Liver (tissue), 9 donors: Measurements from ENCODE around the gene NUDT6. TPM values are rescaled to one million over a fixed set of nuclear protein-coding genes. Genes with fewer than 3 reads are reported as not detected.
A peak's percentile ranks its signal among the peaks of the same experiment; 100 is the strongest.

ENCODE experiments used
- DNase-seq: peaks from one replicate; pipeline ENCODE4 v3.0.0-alpha.2; 2017; ENCODE audit warnings: low spot score
- H3K27ac ChIP-seq, 2 donors: one replicate each; pipeline ENCODE4 v1.7.0; 2013; ENCODE audit warnings: inconsistent platforms in 2 of 2, low read length in 2 of 2, control low read depth in 1 of 2, low read depth in 1 of 2, mild to moderate bottlenecking in 1 of 2
- H3K27me3 ChIP-seq, 4 donors: one replicate each; pipeline versions ENCODE4 v1.6.1 to v1.7.0; 2013; ENCODE audit warnings: low read length in 3 of 4, inconsistent platforms in 1 of 4, mild to moderate bottlenecking in 1 of 4, moderate library complexity in 1 of 4; ENCODE audit not compliant: control insufficient read depth in 4 of 4, insufficient read depth in 4 of 4
- H3K36me3 ChIP-seq, 4 donors: one replicate each; pipeline versions ENCODE4 v1.6.1 to v1.7.0; 2013; ENCODE audit warnings: low read length in 3 of 4, mild to moderate bottlenecking in 3 of 4, low read depth in 1 of 4, moderate library complexity in 1 of 4; ENCODE audit not compliant: control insufficient read depth in 4 of 4, insufficient read depth in 3 of 4
- H3K4me1 ChIP-seq, 4 donors: one replicate each; pipeline versions ENCODE4 v1.6.1 to v1.7.0; 2013; ENCODE audit warnings: low read length in 3 of 4, mild to moderate bottlenecking in 3 of 4, moderate library complexity in 1 of 4; ENCODE audit not compliant: control insufficient read depth in 4 of 4, insufficient read depth in 4 of 4
- H3K4me3 ChIP-seq, 3 donors: one replicate each; pipeline versions ENCODE4 v1.6.1 to v1.7.0; 2013; ENCODE audit warnings: low read length in 3 of 3, control low read depth in 1 of 3, low read depth in 1 of 3, mild to moderate bottlenecking in 1 of 3
- H3K9ac ChIP-seq, 2 donors: one replicate each; pipeline ENCODE4 v1.7.0; 2013; ENCODE audit warnings: low read length in 2 of 2, mild to moderate bottlenecking in 2 of 2, moderate library complexity in 2 of 2, control low read depth in 1 of 2, low read depth in 1 of 2
- H3K9me3 ChIP-seq, 4 donors: one replicate each; pipeline versions ENCODE4 v1.6.1 to v1.7.0; 2013; ENCODE audit warnings: low read length in 3 of 4; ENCODE audit not compliant: control insufficient read depth in 4 of 4
- ATF3 ChIP-seq: IDR thresholded peaks from 2 replicates; pipeline ENCODE4 v1.6.1; 2016; ENCODE audit warnings: antibody characterized with exemption
- CTCF ChIP-seq: fragments of 150-350 bp; IDR thresholded peaks from 2 replicates; pipeline ENCODE4 v1.5.1; 2017; ENCODE audit warnings: improper control_type of control experiment, low read depth, low read length; ENCODE audit not compliant: missing input control
- EGR1 ChIP-seq, 2 donors: IDR thresholded peaks; 2 replicates each; pipeline ENCODE4 v1.6.1; 2016 to 2018; ENCODE audit warnings: antibody characterized with exemption in 2 of 2, low read depth in 2 of 2
- FOXA1 ChIP-seq: IDR thresholded peaks from 2 replicates; pipeline ENCODE4 v1.6.1; 2016; ENCODE audit warnings: antibody characterized with exemption
- FOXA2 ChIP-seq: IDR thresholded peaks from 2 replicates; pipeline ENCODE4 v1.6.1; 2016; ENCODE audit warnings: antibody characterized with exemption
- GABPA ChIP-seq, 2 donors: IDR thresholded peaks in 1 of 2; conservative IDR thresholded peaks in 1 of 2; 2 replicates each; pipeline ENCODE4 v1.6.1; 2016; ENCODE audit warnings: antibody characterized with exemption in 2 of 2, mild to moderate bottlenecking in 1 of 2, moderate library complexity in 1 of 2
- HNF4A ChIP-seq, 2 donors: conservative IDR thresholded peaks; 2 replicates each; pipeline ENCODE4 v1.6.1; 2016; ENCODE audit warnings: antibody characterized with exemption in 2 of 2, mild to moderate bottlenecking in 2 of 2
- HNF4G ChIP-seq: IDR thresholded peaks from 2 replicates; pipeline ENCODE4 v1.6.1; 2016; ENCODE audit warnings: antibody characterized with exemption
- JUND ChIP-seq, 2 donors: IDR thresholded peaks; 2 replicates each; pipeline ENCODE4 v1.6.1; 2016; ENCODE audit warnings: antibody characterized with exemption in 2 of 2
- MAX ChIP-seq: IDR thresholded peaks from 2 replicates; pipeline ENCODE4 v1.6.1; 2016; ENCODE audit warnings: antibody characterized with exemption
- NR2F2 ChIP-seq: IDR thresholded peaks from 2 replicates; pipeline ENCODE4 v1.6.1; 2016; ENCODE audit warnings: antibody characterized with exemption
- RAD21 ChIP-seq, 2 donors: IDR thresholded peaks; 2 replicates each; pipeline ENCODE4 v1.6.1; 2016; ENCODE audit warnings: antibody characterized with exemption in 2 of 2, mild to moderate bottlenecking in 2 of 2
- REST ChIP-seq: IDR thresholded peaks from 2 replicates; pipeline ENCODE4 v1.6.1; 2016; ENCODE audit warnings: antibody characterized with exemption, mild to moderate bottlenecking
- RXRA ChIP-seq, 2 donors: IDR thresholded peaks; 2 replicates each; pipeline ENCODE4 v1.6.1; 2017 to 2018; ENCODE audit warnings: antibody characterized with exemption in 2 of 2, mild to moderate bottlenecking in 1 of 2
- SP1 ChIP-seq: IDR thresholded peaks from 2 replicates; pipeline ENCODE4 v1.6.1; 2018; ENCODE audit warnings: antibody characterized with exemption, mild to moderate bottlenecking
- TAF1 ChIP-seq: conservative IDR thresholded peaks from 2 replicates; pipeline ENCODE4 v1.6.1; 2016; ENCODE audit warnings: antibody characterized with exemption, mild to moderate bottlenecking
- YY1 ChIP-seq: IDR thresholded peaks from 2 replicates; pipeline ENCODE4 v1.6.1; 2016; ENCODE audit warnings: antibody characterized with exemption, mild to moderate bottlenecking
- ZBTB33 ChIP-seq: IDR thresholded peaks from 2 replicates; pipeline ENCODE4 v1.6.1; 2016; ENCODE audit warnings: antibody characterized with exemption
- WGBS: extraction: QIAGEN DNeasy Blood & Tissue Kit; methylation state at CpG from one replicate; pipeline ENCODE4 v1.1.7; 2013; 5-methylcytosine and 5-hydroxymethylcytosine counted together
- polyA plus RNA-seq, 2 donors: library from polyadenylated mRNA; stranded (reverse) in 1 of 2; unstranded in 1 of 2; fragments of 200-250 nt in 1 of 2; fragments of >200 nt in 1 of 2; fragmentation: Nextera tagmentation in 1 of 2; extraction: Ambion mirVana in 1 of 2; gene quantifications; one replicate each; pipeline versions ENCODE4 v1.2.1 to v1.2.3, GENCODE V29; 2013 to 2015
- total RNA-seq, 2 donors: library from RNA; depleted of rRNA; stranded (reverse); fragments of >200 nt; gene quantifications; one replicate each; pipeline ENCODE4 v1.2.3, GENCODE V29; 2014
- donor health status: healthy.
- donor health status: healthy.
- donor health status: healthy.
- donor health status: healthy.
- donor health status: healthy.

The NUDT6 gene
- 10 to 100 TPM in 1 of 2 donors, 1 to 10 TPM in 1; 8.8 to 10.9 TPM for total RNA-seq
- polyA plus RNA-seq: 10 to 100 TPM; 11.1 to 13.8 TPM

GRCh38 chr4:122921971-122922876, at the start of gene NUDT6:
TSS of gene NUDT6 (minus strand) at chr4:122922597. CDS start at chr4:122922572, 25 bp downstream.
- H3K27ac ChIP-seq: peak within 1 kb of the TSS; percentile 52 to 81
- peaks cover 12 to 19% (median 17%) of the 10 kb centered on the region in 4 donors for H3K4me1 ChIP-seq
- H3K9me3 ChIP-seq: no peaks in the 10 kb centered on the region
- WGBS: under 1% methylated on average over 63 of the region's 63 CpGs
- TF ChIP-seq HNF4G (peak; percentile 31), FOXA1 (no peak), REST (no peak), RAD21 (IDR thresholded peaks at IDR 0.05) (peak in 1 of 2 donors; percentile 15), HNF4A (conservative IDR thresholded peaks at IDR 0.05) (peak; percentile 43 to 71), TAF1 (peak; percentile 45), JUND (IDR thresholded peaks at IDR 0.05) (no peak), FOXA2 (no peak), CTCF (no peak), GABPA (IDR thresholded peaks at IDR 0.05 in 1 of 2, conservative IDR thresholded peaks at IDR 0.05 in 1 of 2) (peak; percentile 11 to 68), RXRA (IDR thresholded peaks at IDR 0.05) (peak in 1 of 2 donors; percentile 26), YY1 (peak; percentile 35), MAX (no peak)
- peak within 1 kb of the TSS; percentile 62 to 84 (median 70) for H3K4me3 ChIP-seq
- H3K9ac ChIP-seq: peak within 1 kb of the TSS; percentile 66 to 82
- DNase-seq: peak; percentile 64
- no peaks in the 10 kb centered on the region for H3K36me3 ChIP-seq
- no peaks in the 10 kb centered on the region for H3K27me3 ChIP-seq

GRCh38 chr4:122968227-122968812, 45.9 kb upstream of the NUDT6 start:
- WGBS: 79% methylated on average over 6 of the region's 6 CpGs
- Histone ChIP-seq H3K36me3 (no peaks in the 10 kb centered on the region), H3K27me3 (no peaks in the 10 kb centered on the region), H3K27ac (no peak overlapping the region), H3K9ac (no peak overlapping the region), H3K4me3 (no peak overlapping the region), H3K9me3 (no peaks in the 10 kb centered on the region), H3K4me1 (no peaks in the 10 kb centered on the region)
- DNase-seq: no peak
- TF ChIP-seq YY1 (no peak), FOXA1 (no peak), EGR1 (IDR thresholded peaks at IDR 0.05; ENCODE audit: low read depth in 2 of 2) (no peak), HNF4A (conservative IDR thresholded peaks at IDR 0.05) (no peak), GABPA (IDR thresholded peaks at IDR 0.05 in 1 of 2, conservative IDR thresholded peaks at IDR 0.05 in 1 of 2) (no peak), FOXA2 (no peak), REST (no peak), SP1 (no peak), HNF4G (no peak), ZBTB33 (no peak), NR2F2 (no peak), RAD21 (IDR thresholded peaks at IDR 0.05) (no peak), JUND (IDR thresholded peaks at IDR 0.05) (no peak), ATF3 (no peak), TAF1 (no peak), RXRA (IDR thresholded peaks at IDR 0.05) (no peak)
